ENCODE data around the gene NDOR1.

The NDOR1 gene

GRCh38 chr9:137217276-137218211 lies 12.0 kb downstream of the NDOR1 start:
- no peak for DNase-seq (ENCODE audit: extremely low read depth, low read depth)
- H3K4me3 ChIP-seq (replicated peaks; ENCODE audit: low read depth, low read length): no peak overlapping the region

DNA sequence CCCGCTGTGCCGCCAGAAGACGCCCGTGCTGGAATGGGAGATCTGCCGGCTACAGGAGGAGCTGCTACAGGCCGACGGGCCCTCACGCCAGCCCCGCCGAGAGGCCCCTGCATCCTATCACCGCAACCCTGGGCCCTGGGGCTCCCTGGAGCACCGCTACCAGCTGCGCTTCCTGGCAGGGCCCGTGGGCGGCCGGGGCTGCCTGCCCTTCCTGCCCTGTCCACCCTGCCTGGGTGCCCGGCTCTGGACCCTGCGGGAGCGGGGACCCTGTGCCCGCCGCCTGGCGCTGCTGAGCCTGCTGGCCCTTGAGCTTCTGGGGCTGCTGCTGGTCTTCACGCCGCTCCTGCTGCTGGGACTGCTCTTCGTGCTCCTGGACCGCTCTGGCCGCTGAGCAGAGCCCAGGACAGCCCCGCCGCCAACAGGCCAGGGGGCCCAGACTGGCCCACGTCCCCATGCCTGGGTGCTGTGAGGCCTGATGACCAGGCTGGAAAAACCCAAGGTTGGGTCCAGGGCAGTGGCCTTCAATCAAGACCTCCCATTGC lies 12.8 kb downstream of the NDOR1 start:
- TF ChIP-seq, protein P1, sequence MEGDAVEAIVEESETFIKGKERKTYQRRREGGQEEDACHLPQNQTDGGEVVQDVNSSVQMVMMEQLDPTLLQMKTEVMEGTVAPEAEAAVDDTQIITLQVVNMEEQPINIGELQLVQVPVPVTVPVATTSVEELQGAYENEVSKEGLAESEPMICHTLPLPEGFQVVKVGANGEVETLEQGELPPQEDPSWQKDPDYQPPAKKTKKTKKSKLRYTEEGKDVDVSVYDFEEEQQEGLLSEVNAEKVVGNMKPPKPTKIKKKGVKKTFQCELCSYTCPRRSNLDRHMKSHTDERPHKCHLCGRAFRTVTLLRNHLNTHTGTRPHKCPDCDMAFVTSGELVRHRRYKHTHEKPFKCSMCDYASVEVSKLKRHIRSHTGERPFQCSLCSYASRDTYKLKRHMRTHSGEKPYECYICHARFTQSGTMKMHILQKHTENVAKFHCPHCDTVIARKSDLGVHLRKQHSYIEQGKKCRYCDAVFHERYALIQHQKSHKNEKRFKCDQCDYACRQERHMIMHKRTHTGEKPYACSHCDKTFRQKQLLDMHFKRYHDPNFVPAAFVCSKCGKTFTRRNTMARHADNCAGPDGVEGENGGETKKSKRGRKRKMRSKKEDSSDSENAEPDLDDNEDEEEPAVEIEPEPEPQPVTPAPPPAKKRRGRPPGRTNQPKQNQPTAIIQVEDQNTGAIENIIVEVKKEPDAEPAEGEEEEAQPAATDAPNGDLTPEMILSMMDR (IDR thresholded peaks at IDR 0.05; ENCODE audit: low read depth, low read length, missing control alignments): no peak
- DNase-seq (ENCODE audit: extremely low read depth, low read depth): no peak
- H3K4me3 ChIP-seq (replicated peaks; ENCODE audit: low read depth, low read length): no peak overlapping the region

More at GRCh38 chr9:137217276-137218211, 12.0 kb downstream of the NDOR1 start:
- TF ChIP-seq, protein P1 (IDR thresholded peaks at IDR 0.05; ENCODE audit: low read depth, low read length, missing control alignments): no peak

GRCh38 chr9:137218754-137219271 lies 13.3 kb downstream of the NDOR1 start:
- no peak overlapping the region for H3K4me3 ChIP-seq (replicated peaks; ENCODE audit: low read depth, low read length)
- TF ChIP-seq, protein P1 (IDR thresholded peaks at IDR 0.05; ENCODE audit: low read depth, low read length, missing control alignments): no peak
- DNase-seq (ENCODE audit: extremely low read depth, low read depth): no peak

GRCh38 chr9:137219757-137220316 lies 14.3 kb downstream of the NDOR1 start:
- no peak overlapping the region for H3K4me3 ChIP-seq (replicated peaks; ENCODE audit: low read depth, low read length)
- TF ChIP-seq, protein P1 (IDR thresholded peaks at IDR 0.05; ENCODE audit: low read depth, low read length, missing control alignments): no peak
- no peak for DNase-seq (ENCODE audit: extremely low read depth, low read depth)

DNA sequence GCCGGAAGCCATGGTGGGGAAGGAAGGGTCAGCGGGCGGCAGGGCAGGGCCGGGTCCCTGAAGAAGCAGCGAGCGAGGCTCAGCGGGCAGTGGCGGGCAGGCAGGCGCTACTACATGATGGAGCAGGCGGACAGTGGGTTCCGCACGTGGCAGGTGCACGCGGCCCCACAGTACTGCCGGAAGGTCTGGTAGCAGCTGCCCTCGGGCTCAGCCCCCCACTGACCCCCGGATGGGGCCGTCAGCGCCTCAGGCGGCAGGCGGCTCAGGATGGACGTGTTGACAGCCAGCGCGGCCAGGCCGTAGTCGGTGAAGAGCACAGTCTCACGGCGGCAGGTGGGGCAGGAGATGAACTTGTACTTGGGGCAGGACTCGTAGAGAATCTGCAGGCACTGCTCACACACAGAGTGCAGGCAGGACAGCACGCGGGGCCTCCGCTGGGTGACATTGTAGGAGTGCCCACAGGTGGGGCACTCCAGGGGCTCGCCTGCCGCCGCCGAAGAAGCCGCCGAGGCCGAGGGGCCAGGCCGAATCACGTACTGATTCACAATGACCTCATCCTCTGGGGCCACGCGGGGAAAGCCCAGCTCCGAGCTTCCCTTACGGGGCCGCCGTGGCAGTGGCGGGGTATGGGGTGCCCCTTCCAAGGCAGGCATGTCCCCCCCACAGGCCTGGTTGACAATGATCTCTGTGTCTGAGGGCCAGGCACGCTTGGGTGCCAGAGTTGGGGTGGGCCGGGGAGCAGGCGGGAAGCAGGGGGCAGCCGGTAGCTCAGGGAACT lies 15.0 kb downstream of the NDOR1 start:
- no peak overlapping the region for H3K4me3 ChIP-seq (replicated peaks; ENCODE audit: low read depth, low read length)
- TF ChIP-seq, protein P1 (IDR thresholded peaks at IDR 0.05; ENCODE audit: low read depth, low read length, missing control alignments): no peak
- DNase-seq (ENCODE audit: extremely low read depth, low read depth): no peak

GRCh38 chr9:137221095-137221505 lies 15.6 kb downstream of the NDOR1 start:
- TF ChIP-seq, protein P1 (IDR thresholded peaks at IDR 0.05; ENCODE audit: low read depth, low read length, missing control alignments): no peak
- H3K4me3 ChIP-seq (replicated peaks; ENCODE audit: low read depth, low read length): no peak overlapping the region

More at GRCh38 chr9:137221095-137221505, 15.6 kb downstream of the NDOR1 start:
- no peak for DNase-seq (ENCODE audit: extremely low read depth, low read depth)
